GM12874 (cell line): Measurements from ENCODE around the gene VEGFA.

ENCODE experiments used
- CTCF ChIP-seq: IDR thresholded peaks from 2 replicates; pipeline ENCODE4 v1.5.1; 2011; ENCODE audit warnings: low read depth, mild to moderate bottlenecking, control low read depth, low read length, moderate library complexity; ENCODE audit not compliant: insufficient read depth

Gene VEGFA

GRCh38 chr6:43776115-43776798 lies 6.2 kb downstream of the VEGFA start:
- TF ChIP-seq CTCF = no peak

GRCh38 chr6:43776799-43777776 lies 7.1 kb downstream of the VEGFA start:
- TF ChIP-seq CTCF = no peak

GRCh38 chr6:43778131-43778855 lies 8.3 kb downstream of the VEGFA start:
- TF ChIP-seq CTCF = no peak

DNA sequence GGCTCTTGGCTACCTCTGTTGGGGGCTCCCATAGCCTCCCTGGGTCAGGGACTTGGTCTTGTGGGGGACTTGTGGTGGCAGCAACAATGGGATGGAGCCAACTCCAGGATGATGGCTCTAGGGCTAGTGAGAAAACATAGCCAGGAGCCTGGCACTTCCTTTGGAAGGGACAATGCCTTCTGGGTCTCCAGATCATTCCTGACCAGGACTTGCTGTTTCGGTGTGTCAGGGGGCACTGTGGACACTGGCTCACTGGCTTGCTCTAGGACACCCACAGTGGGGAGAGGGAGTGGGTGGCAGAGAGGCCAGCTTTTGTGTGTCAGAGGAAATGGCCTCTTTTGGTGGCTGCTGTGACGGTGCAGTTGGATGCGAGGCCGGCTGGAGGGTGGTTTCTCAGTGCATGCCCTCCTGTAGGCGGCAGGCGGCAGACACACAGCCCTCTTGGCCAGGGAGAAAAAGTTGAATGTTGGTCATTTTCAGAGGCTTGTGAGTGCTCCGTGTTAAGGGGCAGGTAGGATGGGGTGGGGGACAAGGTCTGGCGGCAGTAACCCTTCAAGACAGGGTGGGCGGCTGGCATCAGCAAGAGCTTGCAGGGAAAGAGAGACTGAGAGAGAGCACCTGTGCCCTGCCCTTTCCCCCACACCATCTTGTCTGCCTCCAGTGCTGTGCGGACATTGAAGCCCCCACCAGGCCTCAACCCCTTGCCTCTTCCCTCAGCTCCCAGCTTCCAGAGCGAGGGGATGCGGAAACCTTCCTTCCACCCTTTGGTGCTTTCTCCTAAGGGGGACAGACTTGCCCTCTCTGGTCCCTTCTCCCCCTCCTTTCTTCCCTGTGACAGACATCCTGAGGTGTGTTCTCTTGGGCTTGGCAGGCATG lies 9.2 kb downstream of the VEGFA start:
- no peak for TF ChIP-seq CTCF

GRCh38 chr6:43779852-43780236 lies 9.8 kb downstream of the VEGFA start:
- no peak for TF ChIP-seq CTCF

DNA sequence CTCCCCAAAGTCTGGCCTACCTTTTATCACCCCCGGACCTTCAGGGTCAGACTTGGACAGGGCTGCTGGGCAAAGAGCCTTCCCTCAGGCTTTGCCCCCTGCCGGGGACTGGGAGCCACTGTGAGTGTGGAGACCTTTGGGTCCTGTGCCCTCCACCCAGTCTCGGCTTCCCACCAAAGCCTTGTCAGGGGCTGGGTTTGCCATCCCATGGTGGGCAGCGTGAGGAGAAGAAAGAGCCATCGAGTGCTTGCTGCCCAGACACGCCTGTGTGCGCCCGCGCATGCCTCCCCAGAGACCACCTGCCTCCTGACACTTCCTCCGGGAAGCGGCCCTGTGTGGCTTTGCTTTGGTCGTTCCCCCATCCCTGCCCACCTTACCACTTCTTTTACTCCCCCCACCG lies 10.3 kb downstream of the VEGFA start:
- TF ChIP-seq CTCF = no peak
